ENCODE measurements around the gene RASEF.

RASEF gene

DNA sequence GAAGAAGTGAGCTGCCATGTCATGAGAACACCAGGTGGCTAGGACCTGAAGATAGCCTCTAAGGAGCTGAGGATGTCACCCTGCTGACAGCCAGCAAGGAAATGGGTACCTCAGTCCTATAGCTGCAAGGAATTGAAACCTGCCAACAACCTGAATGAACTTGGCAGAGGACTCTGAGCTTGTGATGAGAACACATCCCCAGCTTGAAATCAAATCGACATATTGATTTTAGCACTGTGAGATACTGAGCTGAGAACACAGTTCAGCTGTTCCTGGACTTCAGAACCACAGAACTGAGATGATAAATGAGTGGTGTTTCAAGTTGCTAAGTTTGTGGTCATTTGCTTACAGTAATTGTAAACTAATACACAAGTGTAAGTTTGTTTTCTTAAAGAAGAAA lies 5.5 kb upstream of the RASEF start:
- no peak overlapping the region for H3K4me3 ChIP-seq (ENCODE audit: control insufficient read depth, low read depth, low read length)
- TF ChIP-seq, protein P1, sequence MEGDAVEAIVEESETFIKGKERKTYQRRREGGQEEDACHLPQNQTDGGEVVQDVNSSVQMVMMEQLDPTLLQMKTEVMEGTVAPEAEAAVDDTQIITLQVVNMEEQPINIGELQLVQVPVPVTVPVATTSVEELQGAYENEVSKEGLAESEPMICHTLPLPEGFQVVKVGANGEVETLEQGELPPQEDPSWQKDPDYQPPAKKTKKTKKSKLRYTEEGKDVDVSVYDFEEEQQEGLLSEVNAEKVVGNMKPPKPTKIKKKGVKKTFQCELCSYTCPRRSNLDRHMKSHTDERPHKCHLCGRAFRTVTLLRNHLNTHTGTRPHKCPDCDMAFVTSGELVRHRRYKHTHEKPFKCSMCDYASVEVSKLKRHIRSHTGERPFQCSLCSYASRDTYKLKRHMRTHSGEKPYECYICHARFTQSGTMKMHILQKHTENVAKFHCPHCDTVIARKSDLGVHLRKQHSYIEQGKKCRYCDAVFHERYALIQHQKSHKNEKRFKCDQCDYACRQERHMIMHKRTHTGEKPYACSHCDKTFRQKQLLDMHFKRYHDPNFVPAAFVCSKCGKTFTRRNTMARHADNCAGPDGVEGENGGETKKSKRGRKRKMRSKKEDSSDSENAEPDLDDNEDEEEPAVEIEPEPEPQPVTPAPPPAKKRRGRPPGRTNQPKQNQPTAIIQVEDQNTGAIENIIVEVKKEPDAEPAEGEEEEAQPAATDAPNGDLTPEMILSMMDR (conservative IDR thresholded peaks at IDR 0.05; ENCODE audit: control insufficient read depth, insufficient read depth, low read depth, low read length) = no peak
- no peak for DNase-seq (ENCODE audit: low read depth)

DNA sequence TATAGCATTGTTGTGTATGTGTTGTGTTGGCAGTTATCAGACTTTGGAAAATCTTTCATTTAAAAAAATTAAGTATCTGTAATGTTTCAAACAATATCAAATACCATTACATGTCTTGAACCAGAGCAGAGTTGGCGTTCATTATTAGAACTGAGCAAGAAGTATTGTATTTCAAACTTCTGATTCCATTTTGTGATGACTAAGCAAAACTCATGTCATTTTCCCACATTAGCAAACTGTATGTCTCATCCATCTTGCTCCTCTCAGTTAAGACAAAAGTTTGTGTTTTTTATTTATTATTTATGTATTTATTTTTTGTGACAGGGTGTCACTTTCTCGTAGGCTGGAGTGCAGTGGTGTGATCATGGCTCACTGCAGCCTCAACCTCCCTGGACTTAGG lies 4.6 kb upstream of the RASEF start:
- peak; percentile 34 for DNase-seq (ENCODE audit: low read depth)
- H3K4me3 ChIP-seq (ENCODE audit: control insufficient read depth, low read depth, low read length) = no peak overlapping the region
- TF ChIP-seq, protein P1 (conservative IDR thresholded peaks at IDR 0.05; ENCODE audit: control insufficient read depth, insufficient read depth, low read depth, low read length) = no peak

DNA sequence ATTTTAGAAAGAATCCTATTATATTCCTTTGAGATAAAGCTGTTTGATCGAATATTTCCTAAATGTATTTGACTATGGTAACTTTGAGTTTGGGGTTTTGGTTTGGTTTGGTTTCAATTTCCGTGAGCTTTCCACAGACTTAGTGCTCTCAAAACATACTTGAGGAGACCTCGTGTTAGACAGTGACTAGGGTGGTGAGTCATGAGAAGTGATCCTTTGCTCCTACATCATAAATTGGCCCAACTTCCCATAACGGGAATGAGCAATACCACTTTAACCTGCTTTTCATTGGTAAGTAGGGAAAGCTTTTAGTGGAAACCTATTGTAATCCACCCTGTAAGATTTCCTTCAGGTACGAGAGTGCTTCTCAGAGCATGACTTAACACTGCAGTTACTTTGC lies 3.8 kb upstream of the RASEF start:
- TF ChIP-seq, protein P1 (conservative IDR thresholded peaks at IDR 0.05; ENCODE audit: control insufficient read depth, insufficient read depth, low read depth, low read length) = no peak
- peak; percentile 95 for DNase-seq (ENCODE audit: low read depth)
- H3K4me3 ChIP-seq (ENCODE audit: control insufficient read depth, low read depth, low read length) = no peak overlapping the region

DNA sequence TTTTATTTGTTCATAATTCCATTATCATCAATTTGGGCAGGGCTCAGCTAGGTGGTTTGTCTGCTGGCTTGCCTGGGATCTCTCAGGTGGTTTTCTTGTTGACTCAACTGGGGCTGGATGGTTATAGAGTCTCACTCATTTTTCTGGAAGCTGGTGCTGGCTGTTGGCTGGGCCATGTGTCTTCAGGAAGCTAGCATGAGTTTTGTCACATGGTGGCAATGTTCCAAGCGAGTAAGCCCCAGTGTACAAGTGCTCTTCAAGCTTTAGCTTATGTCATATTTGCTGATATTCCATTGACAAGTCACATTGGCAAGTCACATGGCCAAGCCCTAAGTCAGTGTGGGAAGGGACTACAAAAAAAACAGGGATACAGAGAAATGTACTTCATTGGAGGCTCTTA lies 2.3 kb upstream of the RASEF start:
- TF ChIP-seq, protein P1 (conservative IDR thresholded peaks at IDR 0.05; ENCODE audit: control insufficient read depth, insufficient read depth, low read depth, low read length) = no peak
- no peak for DNase-seq (ENCODE audit: low read depth)

DNA sequence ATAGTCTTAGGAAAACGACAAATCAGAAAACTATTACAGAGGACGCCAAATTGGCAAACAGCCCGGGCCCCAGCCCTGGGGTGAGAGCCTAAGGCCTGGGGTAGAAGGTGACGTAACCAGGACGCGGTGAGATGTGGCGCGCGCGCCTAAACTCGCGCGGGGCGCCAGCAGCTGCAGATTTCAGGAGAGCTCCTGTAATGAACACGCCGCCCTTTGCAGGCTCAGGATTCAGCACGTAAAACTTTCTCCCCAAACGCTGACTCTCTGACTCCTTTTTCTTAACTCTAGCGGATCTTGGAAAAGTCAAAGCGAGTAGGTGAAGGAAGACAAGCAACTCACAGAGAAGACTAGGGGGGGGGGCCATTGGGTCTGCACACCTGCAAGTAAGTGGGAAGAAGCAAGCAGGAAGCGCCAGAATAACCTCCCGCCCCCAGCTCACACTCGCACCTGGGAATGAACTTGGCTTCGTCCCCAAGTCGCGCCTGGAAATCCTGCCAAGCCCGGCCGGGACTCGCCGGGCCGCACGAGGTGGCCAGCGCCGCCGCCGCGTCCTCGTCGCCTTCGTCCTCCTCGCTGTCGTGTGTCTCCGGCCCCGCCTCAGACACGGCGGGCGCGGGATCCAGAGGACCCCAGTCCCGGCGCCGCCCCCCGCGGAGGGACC lies 822 bp downstream of the RASEF start:
- no peak overlapping the region for H3K4me3 ChIP-seq (ENCODE audit: control insufficient read depth, low read depth, low read length)
- peak; percentile 35 for DNase-seq (ENCODE audit: low read depth)
- TF ChIP-seq, protein P1 (conservative IDR thresholded peaks at IDR 0.05; ENCODE audit: control insufficient read depth, insufficient read depth, low read depth, low read length) = no peak

More for the DNA sequence above, 2.3 kb upstream of the RASEF start:
- H3K4me3 ChIP-seq (ENCODE audit: control insufficient read depth, low read depth, low read length) = no peak overlapping the region

DNA sequence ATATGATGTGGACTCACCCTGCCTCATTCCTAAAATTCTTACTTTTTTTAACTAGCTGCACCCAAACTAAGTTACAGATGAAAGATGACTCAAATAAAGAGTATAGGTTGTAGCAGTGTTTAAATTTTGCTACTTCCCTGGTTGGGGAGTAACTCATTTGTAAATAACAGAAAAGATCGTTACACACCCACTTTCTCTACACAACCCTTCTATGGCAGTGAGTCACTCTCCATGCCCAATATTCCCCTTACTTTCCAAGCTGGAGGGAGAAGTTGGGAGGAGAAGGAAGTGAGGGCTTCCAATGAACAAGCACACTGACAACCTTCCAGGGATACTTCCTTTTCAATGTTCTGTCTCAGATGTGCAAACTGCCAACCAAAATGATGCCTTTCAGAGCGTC lies 1.9 kb downstream of the RASEF start:
- no peak overlapping the region for H3K4me3 ChIP-seq (ENCODE audit: control insufficient read depth, low read depth, low read length)

More for the DNA sequence above, 1.9 kb downstream of the RASEF start:
- no peak for DNase-seq (ENCODE audit: low read depth)
- TF ChIP-seq, protein P1 (conservative IDR thresholded peaks at IDR 0.05; ENCODE audit: control insufficient read depth, insufficient read depth, low read depth, low read length) = no peak

Data from fibroblast of mammary gland (primary cell).